ENCODE data around the gene PCNT. TPM values are rescaled to one million over a fixed set of nuclear protein-coding genes. Genes with fewer than 3 reads are reported as not detected.
"Not testable (repeated sequence)": the region's sequence is repeated elsewhere in the genome, so short reads cannot be mapped to it uniquely, and the experiment has no call there.

PCNT gene
- total RNA-seq, 1 donor from 2014 or later, result 15.1 TPM

- no peak for DNase-seq (ENCODE audit: low read depth in 2 of 2)
These were observed 101.6 kb downstream of the PCNT start for GRCh38 chr21:46425571-46425970.

- no peak for DNase-seq (ENCODE audit: low read depth in 2 of 2)
These were observed 102.5 kb downstream of the PCNT start for GRCh38 chr21:46426313-46427046.

- no peak for DNase-seq (ENCODE audit: low read depth in 2 of 2)
These were observed 103.6 kb downstream of the PCNT start for GRCh38 chr21:46427516-46427915.

- no peak for DNase-seq (ENCODE audit: low read depth in 2 of 2)
These were observed 104.3 kb downstream of the PCNT start for GRCh38 chr21:46428286-46428685.

- DNase-seq (ENCODE audit: low read depth in 2 of 2), result no peak
These were observed 105.2 kb downstream of the PCNT start for GRCh38 chr21:46428987-46429710.

- no peak for DNase-seq (ENCODE audit: low read depth in 2 of 2)
These were observed 106.1 kb downstream of the PCNT start for GRCh38 chr21:46429754-46430681.

GRCh38 chr21:46431448-46431847, 107.5 kb downstream of the PCNT start:
- no peak for DNase-seq (ENCODE audit: low read depth in 2 of 2)

- DNase-seq (ENCODE audit: low read depth in 2 of 2), result no peak
These were observed 108.0 kb downstream of the PCNT start for GRCh38 chr21:46431884-46432488.

GRCh38 chr21:46433116-46433515, 109.2 kb downstream of the PCNT start:
- not testable (repeated sequence) for DNase-seq (ENCODE audit: low read depth in 2 of 2)

GRCh38 chr21:46434322-46434958, 110.5 kb downstream of the PCNT start:
- no peak for DNase-seq (ENCODE audit: low read depth in 2 of 2)

- DNase-seq (ENCODE audit: low read depth in 2 of 2), result no peak
These were observed 111.9 kb downstream of the PCNT start for GRCh38 chr21:46435786-46436227.

GRCh38 chr21:46436621-46437020, 112.7 kb downstream of the PCNT start:
- no peak for DNase-seq (ENCODE audit: low read depth in 2 of 2)

- no peak for DNase-seq (ENCODE audit: low read depth in 2 of 2)
These were observed 113.1 kb downstream of the PCNT start for GRCh38 chr21:46437096-46437498.

GRCh38 chr21:46437511-46437910, 113.6 kb downstream of the PCNT start:
- no peak for DNase-seq (ENCODE audit: low read depth in 2 of 2)

- DNase-seq (ENCODE audit: low read depth in 2 of 2), result no peak
These were observed 114.3 kb downstream of the PCNT start for GRCh38 chr21:46438241-46438640.

- DNase-seq (ENCODE audit: low read depth in 2 of 2), result no peak
These were observed 116.0 kb downstream of the PCNT start for GRCh38 chr21:46439906-46440305.

GRCh38 chr21:46441331-46441730, 117.4 kb downstream of the PCNT start:
- DNase-seq (ENCODE audit: low read depth in 2 of 2), result no peak

GRCh38 chr21:46441961-46442498, 118.1 kb downstream of the PCNT start:
- DNase-seq (ENCODE audit: low read depth in 2 of 2), result no peak

- no peak for DNase-seq (ENCODE audit: low read depth in 2 of 2)
These were observed 119.0 kb downstream of the PCNT start for GRCh38 chr21:46442938-46443337.

GRCh38 chr21:46443910-46444309, 120.0 kb downstream of the PCNT start:
- no peak for DNase-seq (ENCODE audit: low read depth in 2 of 2)

- DNase-seq (ENCODE audit: low read depth in 2 of 2), result no peak
These were observed 124.2 kb downstream of the PCNT start for GRCh38 chr21:46448108-46448507.
